Inferior parietal cortex (tissue), 1 donor: Measurements from ENCODE around the gene REC114.
"Not testable (repeated sequence)": the region's sequence is repeated elsewhere in the genome, so short reads cannot be mapped to it uniquely, and the experiment has no call there.

Source experiments
- DNase-seq: peaks from one replicate; pipeline ENCODE4 v3.0.0-alpha.2; 2016; ENCODE audit errors: extremely low spot score

The REC114 gene

DNA sequence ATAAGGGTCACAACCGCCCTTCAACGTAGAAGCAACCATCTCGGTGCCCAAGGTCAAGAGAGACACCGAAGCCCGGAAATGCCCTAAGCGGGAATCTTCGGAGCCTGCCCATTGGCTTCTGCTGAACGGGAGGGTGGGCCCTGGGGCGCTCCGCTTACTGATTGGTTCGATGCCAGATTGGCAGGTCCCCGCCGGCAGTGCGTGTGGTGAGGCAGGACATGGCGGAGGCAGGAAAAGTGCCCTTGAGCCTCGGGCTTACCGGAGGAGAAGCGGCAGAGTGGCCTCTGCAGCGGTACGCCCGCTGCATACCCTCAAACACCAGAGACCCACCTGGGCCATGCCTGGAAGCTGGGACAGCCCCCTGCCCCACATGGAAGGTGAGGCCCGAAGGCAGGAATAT is at the start of gene REC114:
Gene REC114 (plus strand): TSS at position 197 of the 400 bp plus-strand sequence. CDS start 22 bp downstream, at position 219.
- DNase-seq: no peak

GRCh38 chr15:73393336-73393735 is 49.6 kb upstream of the REC114 start:
- no peak for DNase-seq

- DNase-seq: no peak
These were observed 48.2 kb upstream of the REC114 start for GRCh38 chr15:73394782-73395181.

DNA sequence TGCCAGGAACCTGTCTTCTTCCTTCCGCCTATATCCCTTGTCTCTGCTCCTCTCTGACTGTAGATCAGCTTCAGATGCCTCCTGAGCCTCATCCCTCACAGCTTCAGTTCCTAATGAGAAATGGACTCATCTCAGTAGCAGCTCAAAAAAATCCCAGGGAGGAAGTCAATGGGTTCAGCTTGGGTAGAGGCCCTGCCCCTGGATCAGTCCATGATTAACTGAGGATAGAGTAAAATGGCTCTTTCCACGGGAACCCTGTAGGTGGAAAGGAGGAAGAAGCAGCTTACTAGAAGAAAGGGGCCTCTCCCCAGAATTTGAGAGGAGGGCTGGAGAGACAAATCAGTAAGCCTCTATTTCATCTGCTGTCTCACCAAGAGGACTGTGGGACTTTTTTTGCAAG is 47.3 kb upstream of the REC114 start:
- no peak for DNase-seq

DNA sequence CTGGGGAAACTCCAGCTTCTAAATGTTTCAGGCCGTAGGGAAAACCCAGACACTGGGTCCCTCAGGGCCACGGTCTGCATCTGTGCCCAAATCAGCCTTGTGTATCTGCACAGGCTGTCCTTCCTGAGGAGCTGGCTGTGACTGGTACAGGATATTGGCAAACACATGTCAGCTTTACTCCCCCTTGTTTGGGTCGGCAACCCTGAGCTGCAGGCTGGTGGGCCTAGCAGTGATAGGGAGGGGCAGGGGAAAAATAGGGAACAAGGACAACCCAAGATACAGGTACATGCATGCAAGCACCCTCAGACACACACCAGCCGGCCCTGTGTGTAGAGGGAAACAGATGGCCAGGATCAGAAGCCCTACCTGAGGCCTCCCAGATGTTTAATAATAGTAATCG is 45.5 kb upstream of the REC114 start:
- DNase-seq: no peak

DNA sequence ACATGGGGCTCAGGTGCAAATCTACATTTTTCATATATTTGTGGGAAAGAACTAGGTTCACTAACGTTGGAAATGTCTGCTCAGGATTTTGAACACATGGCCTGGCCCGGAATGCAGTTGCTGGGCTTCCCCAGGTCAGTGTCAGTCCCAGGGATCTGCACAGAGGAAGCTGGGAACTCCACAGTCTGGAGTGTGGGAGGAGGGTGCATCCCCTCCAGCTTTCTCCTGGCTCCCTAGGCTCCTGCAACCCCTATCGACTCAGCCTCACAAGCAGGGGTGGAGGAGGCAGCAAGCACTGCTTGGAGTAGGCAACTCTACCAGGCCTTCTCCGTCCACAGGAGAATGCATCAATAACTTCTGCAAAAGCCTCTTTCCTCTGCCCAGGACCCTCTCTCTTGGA is 44.1 kb upstream of the REC114 start:
- no peak for DNase-seq

DNA sequence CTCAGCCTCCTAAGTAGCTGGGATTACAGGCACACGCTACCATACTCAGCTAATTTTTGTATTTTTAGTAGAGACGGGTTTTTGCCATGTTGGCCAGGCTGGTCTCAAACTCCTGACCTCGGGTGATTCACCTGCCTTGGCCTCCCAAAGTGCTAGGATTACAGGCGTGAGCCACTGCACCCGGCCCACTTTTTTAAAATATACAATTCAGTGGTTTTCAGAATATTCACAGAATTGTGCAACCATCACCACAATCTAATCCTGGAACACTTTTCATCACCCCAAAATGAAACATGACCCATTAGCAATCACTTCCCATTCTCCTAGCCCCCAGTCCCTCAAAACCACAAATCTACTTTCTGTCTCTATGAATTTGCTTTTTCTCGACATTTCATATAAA is 42.7 kb upstream of the REC114 start:
- DNase-seq: not testable (repeated sequence)

DNA sequence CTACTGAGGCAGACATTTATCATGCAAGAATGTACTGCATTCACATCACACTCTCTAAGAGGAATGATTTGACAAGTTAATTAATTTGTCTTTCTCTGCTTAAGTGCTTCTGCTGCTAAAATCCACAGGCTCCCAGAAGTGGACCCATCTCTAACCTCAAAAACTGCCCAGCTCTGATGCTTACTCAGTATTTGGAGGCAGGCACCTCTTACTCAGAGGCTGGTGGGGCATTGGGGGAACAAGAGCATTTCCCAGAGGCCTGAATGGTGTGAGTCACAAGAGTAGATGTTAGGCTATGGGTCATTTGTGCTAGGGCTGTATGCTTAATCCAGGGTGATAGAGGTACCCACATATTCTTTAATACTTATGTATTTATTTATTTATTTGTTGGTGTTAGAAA is 39.8 kb upstream of the REC114 start:
- DNase-seq: no peak

- no peak for DNase-seq
These were observed 28.1 kb upstream of the REC114 start for GRCh38 chr15:73414876-73415275.

DNA sequence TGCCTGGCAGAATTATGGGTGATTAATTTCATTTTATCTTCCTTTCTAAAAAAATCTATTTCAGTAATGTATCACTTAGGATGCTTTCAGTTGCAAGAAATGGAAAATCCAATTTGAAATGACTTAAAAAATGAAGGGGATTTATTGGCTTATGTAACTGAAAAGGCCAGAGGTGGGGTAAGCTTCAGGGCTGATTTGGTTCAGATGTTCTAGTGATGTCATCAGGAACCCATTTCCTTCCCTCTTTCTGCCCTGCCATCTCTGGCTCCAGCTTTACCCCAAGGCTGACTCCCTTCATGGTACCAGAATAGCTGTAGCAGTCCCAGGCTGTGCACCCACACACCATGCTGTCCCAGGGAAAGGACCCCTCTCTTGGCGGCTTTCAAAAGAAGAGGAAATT is 18.5 kb upstream of the REC114 start:
- no peak for DNase-seq

GRCh38 chr15:73425510-73425909 is 17.5 kb upstream of the REC114 start:
- no peak for DNase-seq

- no peak for DNase-seq
These were observed 16.5 kb upstream of the REC114 start for GRCh38 chr15:73426323-73426994.

DNA sequence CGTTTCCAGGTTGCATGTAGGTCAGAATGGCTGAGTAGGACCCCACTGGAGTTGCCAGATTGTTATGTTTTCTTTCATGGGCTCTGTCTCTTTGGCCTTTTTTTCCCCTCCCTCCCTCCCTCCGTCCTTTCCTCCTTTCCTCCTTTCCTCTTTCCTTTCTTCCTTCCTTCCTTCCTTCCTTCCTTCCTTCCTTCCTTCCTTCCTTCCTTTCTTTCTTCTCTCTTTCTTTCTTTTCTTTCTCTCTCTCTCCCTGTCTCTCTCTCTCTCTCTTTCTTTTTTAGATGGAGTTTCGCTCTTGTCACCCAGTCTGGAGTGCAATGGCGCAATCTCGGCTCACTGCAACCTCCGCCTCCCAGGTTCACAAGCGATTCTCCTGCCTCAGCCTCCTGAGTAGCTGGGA is 11.6 kb upstream of the REC114 start:
- not testable (repeated sequence) for DNase-seq

DNA sequence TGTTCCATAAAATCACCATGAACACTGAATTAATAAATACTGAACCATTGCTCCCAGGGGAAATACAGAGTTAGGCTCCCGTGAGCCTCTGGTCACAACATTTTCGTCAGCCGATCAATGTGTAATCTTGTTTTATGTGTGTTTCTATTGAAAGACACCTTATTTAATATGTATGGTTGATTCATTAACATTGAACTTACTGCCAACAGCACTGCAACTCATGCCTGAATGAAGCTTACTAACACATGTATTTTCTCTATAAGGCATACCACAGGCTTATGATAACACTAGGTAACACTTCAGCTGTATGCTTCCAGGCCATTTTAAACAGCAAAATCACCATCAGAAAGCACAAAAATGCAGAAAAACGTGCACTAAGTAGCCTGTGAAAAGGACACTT is 9.1 kb upstream of the REC114 start:
- no peak for DNase-seq

DNA sequence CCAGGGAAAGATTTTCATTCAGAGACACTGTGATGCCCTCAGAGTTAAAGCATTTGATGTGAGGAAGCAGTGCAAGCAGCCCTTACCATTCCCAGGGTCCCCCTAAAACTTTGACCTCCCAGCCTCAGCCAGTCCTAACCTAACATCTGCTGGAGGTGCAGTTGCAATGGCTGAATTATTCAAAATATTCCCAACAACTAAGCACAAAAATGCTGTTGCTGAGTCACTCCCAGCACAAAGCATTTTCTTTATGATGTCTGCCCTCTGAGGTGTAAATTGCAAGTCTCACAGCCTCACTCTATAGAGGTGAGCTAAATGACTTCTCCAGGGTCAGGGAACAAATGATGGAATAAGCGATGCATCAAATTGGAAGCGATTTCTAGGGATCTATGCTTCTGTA is 6.4 kb upstream of the REC114 start:
- no peak for DNase-seq

DNA sequence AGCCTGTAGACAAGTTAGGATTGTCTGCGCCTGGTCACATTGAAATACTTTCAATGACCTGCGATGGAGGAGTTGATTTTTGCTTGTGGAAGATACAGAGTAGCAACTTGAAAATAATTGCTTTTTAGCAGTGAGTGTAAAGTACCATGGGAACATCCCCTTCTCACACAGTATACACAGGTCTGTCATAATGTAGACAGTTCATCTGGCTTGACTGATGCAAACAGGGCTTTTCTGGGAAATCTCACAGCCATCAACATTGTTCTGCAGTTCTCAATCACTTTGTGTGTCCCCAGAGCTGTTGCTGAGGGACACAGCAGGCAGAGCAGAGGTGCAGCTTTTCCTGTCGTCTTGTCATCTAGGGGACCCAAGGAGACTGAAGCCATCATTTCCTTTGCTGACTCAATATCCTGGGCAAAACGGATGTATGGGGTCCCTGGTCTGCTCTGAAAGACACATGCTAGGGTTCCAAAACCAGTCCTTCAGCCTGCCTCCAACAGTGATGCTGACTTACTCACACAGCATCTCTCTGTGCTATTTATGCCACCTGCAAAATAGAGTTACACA is 5.3 kb upstream of the REC114 start:
- no peak for DNase-seq

DNA sequence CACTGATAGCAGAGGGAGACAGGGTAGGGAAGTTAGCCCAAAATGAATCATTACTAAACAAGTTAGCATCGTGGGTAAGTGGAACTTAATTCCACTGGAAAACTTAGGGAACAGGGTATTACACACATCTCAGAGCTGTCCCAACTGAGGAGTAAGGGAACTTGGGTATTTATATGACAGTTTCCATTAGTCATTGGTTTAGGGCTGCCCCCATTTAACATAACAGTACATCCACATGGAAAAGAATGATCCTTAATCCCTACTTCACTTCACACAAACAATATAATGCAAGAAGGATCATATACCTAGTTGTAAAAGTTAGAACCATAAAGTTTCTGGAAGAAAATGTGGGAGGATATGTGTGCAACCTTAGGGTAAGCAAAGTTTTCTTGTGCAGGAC is 4.3 kb upstream of the REC114 start:
- DNase-seq: no peak

DNA sequence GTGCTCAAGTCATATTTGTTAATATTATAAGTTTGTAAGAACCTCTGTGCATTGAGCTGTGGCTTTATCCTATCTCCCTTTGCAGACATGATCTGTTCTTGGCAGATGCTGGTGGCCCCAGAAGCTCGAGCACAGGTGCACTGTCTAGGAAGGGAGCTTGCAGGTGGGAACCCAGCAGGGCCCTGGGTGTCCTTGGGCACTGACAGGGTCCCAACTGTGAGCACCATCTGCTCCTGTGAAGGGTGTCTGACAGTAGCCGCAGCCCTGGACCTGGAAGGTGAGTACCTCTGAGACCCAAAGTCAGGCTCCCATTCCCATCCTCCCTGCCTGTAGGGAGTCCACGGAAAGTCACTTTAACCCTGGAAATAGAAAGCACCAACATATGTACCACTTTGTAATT is 2.4 kb upstream of the REC114 start:
- DNase-seq: no peak

DNA sequence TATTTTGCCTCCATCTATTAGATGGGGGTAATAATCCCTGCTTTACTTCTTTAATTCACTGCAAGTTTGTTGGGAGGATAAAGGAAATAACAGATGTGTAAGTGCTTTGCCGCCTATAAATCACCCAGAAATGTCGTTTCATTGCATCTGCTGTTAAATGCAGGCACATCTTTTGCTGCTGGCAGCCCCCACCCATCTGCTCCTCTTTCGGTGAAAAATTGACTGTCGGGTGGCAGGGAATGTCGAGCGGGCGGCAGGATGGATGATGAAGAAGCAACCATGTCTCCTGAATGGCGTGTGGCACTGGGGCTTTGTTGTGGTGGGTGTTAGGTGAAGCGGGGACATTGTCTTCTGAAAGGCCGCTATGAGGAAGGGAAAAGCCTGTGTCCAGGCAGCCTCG is 543 bp upstream of the REC114 start:
- DNase-seq: no peak

DNA sequence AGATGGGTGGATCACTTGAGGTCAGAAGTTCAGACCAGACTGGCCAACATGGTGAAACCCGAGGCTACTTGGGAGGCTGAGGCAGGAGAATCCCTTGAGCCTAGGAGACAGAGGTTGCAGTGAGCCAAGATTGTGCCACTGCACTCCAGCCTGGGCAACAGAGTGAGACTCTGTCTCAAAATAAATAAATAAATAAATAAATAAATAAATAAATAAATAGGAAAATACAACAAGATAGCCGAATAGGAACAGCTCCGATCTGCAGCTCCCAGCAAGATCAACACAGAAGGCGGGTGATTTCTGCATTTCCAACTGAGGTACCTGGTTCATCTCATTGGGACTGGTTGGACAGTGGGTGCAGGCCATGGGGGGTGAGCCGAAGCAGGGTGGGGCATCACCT is 4.5 kb downstream of the REC114 start:
- not testable (repeated sequence) for DNase-seq

GRCh38 chr15:73448158-73448758 is 5.3 kb downstream of the REC114 start:
- DNase-seq: not testable (repeated sequence)

DNA sequence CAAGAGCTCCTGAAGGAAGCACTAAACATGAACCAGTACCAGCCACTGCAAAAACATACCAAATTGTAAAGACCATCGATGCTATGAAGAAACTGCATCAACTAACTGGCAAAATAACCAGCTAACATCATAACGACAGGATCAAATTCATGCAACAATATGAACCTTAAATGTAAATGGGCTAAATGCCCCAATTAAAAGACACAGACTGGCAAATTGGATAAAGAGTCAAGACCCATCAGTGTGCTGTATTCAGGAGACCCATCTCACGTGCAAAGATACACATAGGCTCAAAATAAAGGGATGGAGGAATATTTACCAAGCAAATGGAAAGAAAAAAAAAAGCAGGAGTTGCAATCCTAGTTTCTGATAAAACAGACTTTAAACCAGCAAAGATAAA is 7.0 kb downstream of the REC114 start:
- not testable (repeated sequence) for DNase-seq

- DNase-seq: no peak
These were observed 11.1 kb downstream of the REC114 start for GRCh38 chr15:73454096-73454495.
